Astrocyte (in vitro differentiated cells and primary cell): ENCODE data around the gene ZIC1. TPM values are rescaled to one million over a fixed set of nuclear protein-coding genes. Genes with fewer than 3 reads are reported as not detected.

ENCODE experiments used
- DNase-seq: peaks from one replicate; pipeline ENCODE4 v3.0.0-alpha.2; 2010; ENCODE audit warnings: low read depth
- FAIRE-seq: peaks from 2 replicates; lab custom pipeline; 2011; peaks lifted over from hg19 to GRCh38; lab: Jason Lieb, UNC
- H2AFZ ChIP-seq: 2 replicates; pipeline ENCODE4 v1.6.0; 2012; ENCODE audit warnings: low read depth, low read length, inconsistent platforms
- H3K27ac ChIP-seq: 2 replicates; pipeline ENCODE4 v1.5.1; 2011; ENCODE audit warnings: low read depth, low read length, inconsistent platforms
- H3K27me3 ChIP-seq: 2 replicates; pipeline ENCODE4 v1.6.0; 2011; ENCODE audit warnings: low read length, inconsistent platforms; ENCODE audit not compliant: insufficient read depth
- H3K36me3 ChIP-seq: 2 replicates; pipeline ENCODE4 v1.5.1; 2011; ENCODE audit warnings: low read length, inconsistent platforms; ENCODE audit not compliant: insufficient read depth
- H3K4me1 ChIP-seq: 2 replicates; pipeline ENCODE4 v1.5.1; 2011; ENCODE audit warnings: low read length, inconsistent platforms; ENCODE audit not compliant: insufficient read depth
- H3K4me2 ChIP-seq: 2 replicates; pipeline ENCODE4 v1.6.0; 2012; ENCODE audit warnings: low read length, inconsistent platforms
- H3K4me3 ChIP-seq: 2 replicates; pipeline ENCODE4 v1.5.1; 2011; ENCODE audit warnings: low read depth, mild to moderate bottlenecking, low read length, inconsistent platforms; ENCODE audit not compliant: insufficient read depth
- H3K79me2 ChIP-seq: 2 replicates; pipeline ENCODE4 v1.6.0; 2012; ENCODE audit warnings: mild to moderate bottlenecking, low read length, inconsistent platforms; ENCODE audit not compliant: insufficient read depth
- H3K9ac ChIP-seq: 2 replicates; pipeline ENCODE4 v1.6.0; 2012; ENCODE audit warnings: mild to moderate bottlenecking, low read length, inconsistent platforms
- H3K9me3 ChIP-seq: 2 replicates; pipeline ENCODE4 v1.5.1; 2012; ENCODE audit warnings: low read depth, mild to moderate bottlenecking, low read length, inconsistent platforms; ENCODE audit not compliant: insufficient read depth
- H4K20me1 ChIP-seq: 2 replicates; pipeline ENCODE4 v1.6.0; 2012; ENCODE audit warnings: low read length, inconsistent platforms; ENCODE audit not compliant: insufficient read depth
- H3K27ac Mint-ChIP-seq: one replicate; pipeline ENCODE4 v1.8.0; 2021; ENCODE audit warnings: mild to moderate bottlenecking, mixed read lengths; ENCODE audit not compliant: unreplicated experiment
- H3K27me3 Mint-ChIP-seq: one replicate; pipeline ENCODE4 v1.8.0; 2021; ENCODE audit warnings: low read depth, mixed read lengths; ENCODE audit not compliant: unreplicated experiment
- H3K36me3 Mint-ChIP-seq: one replicate; pipeline ENCODE4 v1.8.0; 2021; ENCODE audit warnings: low read depth, mixed read lengths; ENCODE audit not compliant: unreplicated experiment
- H3K4me1 Mint-ChIP-seq: one replicate; pipeline ENCODE4 v1.8.0; 2021; ENCODE audit warnings: low read depth, mixed read lengths; ENCODE audit not compliant: unreplicated experiment
- H3K4me3 Mint-ChIP-seq: one replicate; pipeline ENCODE4 v1.8.0; 2021; ENCODE audit warnings: mild to moderate bottlenecking, moderate library complexity, mixed read lengths; ENCODE audit not compliant: unreplicated experiment
- H3K9me3 Mint-ChIP-seq: one replicate; pipeline ENCODE4 v1.8.0; 2021; ENCODE audit warnings: mild to moderate bottlenecking, mixed read lengths; ENCODE audit not compliant: unreplicated experiment
- CTCF ChIP-seq: IDR thresholded peaks from 2 replicates; pipeline ENCODE4 v1.5.1; 2011; ENCODE audit warnings: low read depth, mild to moderate bottlenecking, inconsistent platforms, low read length, moderate library complexity; ENCODE audit not compliant: insufficient read depth
- EZH2 ChIP-seq: IDR thresholded peaks from 2 replicates; pipeline ENCODE4 v1.6.1; 2012; ENCODE audit warnings: mild to moderate bottlenecking, low read length, inconsistent platforms; ENCODE audit not compliant: insufficient read depth
- total RNA-seq: library from RNA; stranded (reverse); gene quantifications from 2 replicates; pipeline ENCODE4 v1.2.1, GENCODE V29; 2021

Gene ZIC1
- total RNA-seq, 1 donor from 2014 or later = 0.30 TPM

- no peak overlapping the region for H2AFZ ChIP-seq
- no peak overlapping the region for H3K4me3 ChIP-seq
- H3K27ac ChIP-seq = no peak overlapping the region
- Mint-ChIP-seq H3K27ac (no peak overlapping the region), H3K4me3 (no peak overlapping the region), H3K27me3 (no peaks in the 10 kb centered on the region), H3K36me3 (no peaks in the 10 kb centered on the region), H3K9me3 (no peaks in the 10 kb centered on the region), H3K4me1 (no peaks in the 10 kb centered on the region)
- no peaks in the 10 kb centered on the region for H3K4me1 ChIP-seq
- no peak for FAIRE-seq
- H4K20me1 ChIP-seq = no peaks in the 10 kb centered on the region
- H3K4me2 ChIP-seq = no peak overlapping the region
- H3K9ac ChIP-seq = no peak overlapping the region
- DNase-seq = no peak
- H3K36me3 ChIP-seq = no peaks in the 10 kb centered on the region
- no peak for TF ChIP-seq EZH2
- no peak for TF ChIP-seq CTCF
- H3K27me3 ChIP-seq = no peaks in the 10 kb centered on the region
- H3K79me2 ChIP-seq = no peaks in the 10 kb centered on the region
- H3K9me3 ChIP-seq = no peaks in the 10 kb centered on the region
Measured at GRCh38 chr3:147462856-147463255, 53.7 kb downstream of the ZIC1 start.

Other genes starting within 250 kb of the ZIC1 start
- not detected in 2 replicates for gene ZIC4, start 2.8 kb upstream of the ZIC1 start, total RNA-seq